ENCODE data around the gene LRRC25.
"Not testable (repeated sequence)": the region's sequence is repeated elsewhere in the genome, so short reads cannot be mapped to it uniquely, and the experiment has no call there.

Gene LRRC25

DNA sequence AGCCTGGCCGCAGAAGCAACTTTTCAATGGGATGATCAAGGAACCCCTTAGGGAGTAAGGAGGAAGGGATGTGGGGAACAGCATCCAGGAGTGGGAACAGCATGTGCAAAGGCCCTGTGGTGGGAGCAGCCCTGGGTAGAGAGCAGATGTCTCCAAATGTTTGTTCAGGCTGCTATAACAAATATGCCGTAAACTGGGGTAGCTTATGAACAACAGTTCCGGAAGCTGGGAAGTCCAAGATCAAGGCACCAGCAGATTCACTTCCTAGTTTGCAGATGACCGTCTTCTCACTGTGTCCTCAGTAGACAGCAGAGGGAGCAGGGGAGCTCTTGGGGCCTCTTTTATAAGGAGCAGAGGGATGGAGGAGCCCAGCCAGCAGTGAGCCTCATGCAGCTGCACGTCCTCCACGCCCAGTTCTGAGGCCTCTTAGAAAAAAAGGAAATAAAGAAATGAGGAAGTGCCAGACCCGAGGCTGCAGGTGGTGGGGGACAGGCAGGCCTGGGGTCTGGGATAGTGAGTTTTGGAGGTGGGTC lies 4.2 kb upstream of the LRRC25 start:
- DNase-seq = peak; percentile 73

DNA sequence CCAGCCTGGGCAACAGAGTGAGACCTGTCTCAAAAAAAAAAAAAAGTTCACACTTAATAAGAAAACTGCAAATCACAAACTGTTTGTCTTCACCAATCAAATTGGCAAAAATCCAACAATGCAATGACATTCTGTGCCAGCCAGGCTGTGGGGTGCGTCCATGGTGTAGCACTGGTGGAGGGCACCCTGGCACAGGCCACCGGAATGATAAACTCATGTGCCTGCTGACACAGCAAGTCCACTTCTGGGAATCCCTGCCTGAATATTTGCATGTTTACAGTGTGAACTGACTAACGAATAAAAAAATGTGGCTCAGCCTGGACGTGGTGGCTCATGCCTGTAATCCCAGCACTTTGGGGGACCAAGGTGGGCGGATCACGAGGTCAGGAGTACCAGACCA lies 1.6 kb upstream of the LRRC25 start:
- no peak for DNase-seq

DNA sequence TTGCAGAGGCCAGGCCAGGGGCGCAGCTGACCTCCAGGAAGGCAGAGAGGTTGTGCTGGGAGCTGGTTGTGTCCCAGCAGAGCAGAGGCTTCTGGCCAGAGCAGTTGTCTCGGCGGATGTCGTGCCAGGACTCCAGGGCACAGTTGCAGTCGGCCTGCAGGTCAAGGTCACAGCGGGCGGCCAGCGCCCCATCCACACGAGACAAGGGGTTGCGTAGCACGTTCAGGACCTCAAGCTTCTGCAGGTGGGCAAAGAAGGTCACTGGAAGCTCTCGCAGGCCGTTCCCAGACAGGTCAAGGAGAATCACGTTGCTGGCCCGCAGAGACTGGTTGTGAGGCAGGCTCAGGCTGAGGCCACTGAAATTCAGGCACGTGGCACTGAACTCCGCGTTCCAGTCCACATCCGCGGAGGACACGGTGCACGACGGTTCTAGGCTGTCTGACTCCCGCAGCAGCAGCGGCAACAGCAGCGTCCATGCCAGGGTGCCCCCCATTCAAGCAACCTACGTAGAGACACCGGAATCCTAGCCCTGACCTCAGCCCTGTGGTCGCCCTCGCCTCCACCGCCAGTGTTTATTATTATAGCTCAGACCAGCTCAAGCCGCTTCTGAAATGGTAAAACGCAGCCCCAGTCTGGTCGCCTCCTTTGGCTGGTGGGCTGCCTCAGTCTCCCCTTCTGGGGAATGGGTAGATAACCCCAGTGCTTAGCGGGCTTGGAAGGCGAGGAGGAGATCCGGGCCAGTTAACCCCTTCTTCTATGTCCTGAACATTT lies 766 bp downstream of the LRRC25 start:
- DNase-seq = no peak

DNA sequence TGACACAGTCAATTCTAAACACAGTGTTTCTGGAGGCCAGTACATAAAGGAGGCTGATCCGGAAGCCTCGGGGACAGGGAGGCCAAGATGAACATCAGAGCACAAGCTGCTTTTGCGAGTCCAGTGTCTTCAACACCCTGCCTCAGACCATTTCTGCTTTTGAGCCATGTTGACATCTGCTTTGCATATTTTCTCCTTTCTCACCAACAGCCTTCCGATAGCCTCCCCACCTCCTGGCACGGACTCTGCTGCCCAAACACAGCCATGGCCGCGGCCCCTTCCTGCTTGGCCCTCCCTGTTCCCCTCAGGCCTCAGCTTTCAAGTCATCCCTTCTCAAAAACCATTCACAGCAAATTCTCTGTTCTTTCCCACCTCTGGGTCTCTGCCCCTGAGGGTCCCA lies 3.6 kb downstream of the LRRC25 start:
- no peak for DNase-seq

DNA sequence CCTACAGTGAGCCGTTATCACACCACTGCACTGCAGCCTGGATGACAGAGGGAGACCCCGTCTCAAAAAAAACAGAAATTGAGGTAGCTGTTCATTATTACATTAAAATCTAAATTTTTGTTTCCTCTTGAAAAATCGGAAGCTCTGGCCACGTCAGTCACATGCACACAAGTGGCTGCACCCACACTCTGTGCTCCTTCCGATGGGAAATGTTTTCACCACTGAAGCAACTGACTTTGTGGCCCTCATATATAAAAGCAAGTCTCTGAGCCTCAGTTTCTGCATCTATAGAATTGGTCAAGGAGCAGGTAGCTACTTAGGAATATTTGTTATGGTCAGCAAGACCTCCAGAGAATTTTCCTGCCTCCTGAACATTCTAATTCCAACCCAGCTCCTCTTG lies 4.5 kb downstream of the LRRC25 start:
- no peak for DNase-seq

DNA sequence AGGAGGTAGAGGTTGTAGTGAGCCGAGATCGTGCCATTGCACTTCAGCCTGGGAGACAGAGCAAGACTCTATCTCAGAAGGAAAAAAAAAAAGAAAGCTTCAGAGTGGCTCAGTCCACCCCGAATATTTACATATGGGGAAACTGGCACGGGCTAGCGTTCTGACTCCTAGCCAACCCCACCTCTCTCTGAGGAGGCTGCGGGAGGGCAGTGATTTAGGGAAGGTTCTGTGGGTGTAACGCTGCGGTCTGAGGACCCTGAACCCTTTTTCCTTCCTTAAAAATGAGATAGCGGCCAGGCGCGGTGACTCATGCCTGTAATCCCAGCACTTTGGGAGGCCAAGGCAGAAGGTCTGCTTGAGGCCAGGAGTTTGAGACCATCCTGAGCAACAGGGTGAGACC lies 5.0 kb downstream of the LRRC25 start:
- no peak for DNase-seq

DNA sequence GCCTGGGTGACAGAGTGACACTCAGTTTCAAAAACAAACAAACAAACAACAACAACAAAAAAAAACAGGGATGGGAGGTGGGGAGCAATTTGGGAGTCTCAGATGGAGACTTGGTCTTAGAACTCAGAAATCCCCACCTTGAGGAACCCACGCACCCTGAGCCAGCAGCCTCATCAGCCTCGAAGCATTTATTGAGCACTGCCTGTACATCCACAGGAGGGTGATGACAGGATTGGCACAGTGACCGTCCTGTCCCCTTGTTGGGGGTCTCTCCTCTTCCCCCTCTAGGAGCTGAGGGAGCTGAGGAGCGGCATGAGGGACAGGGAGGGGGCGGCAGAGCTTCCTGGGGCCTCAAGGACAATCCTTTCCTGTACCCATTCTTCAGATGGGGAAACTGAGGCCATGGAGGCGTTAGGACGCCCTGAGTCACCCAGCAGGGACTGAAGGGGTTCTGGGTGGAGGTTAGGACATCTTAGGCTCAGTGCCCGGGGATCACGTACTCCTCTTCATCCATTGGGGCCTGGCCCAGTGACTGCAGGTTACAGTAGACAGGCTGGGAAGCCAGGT lies 5.8 kb downstream of the LRRC25 start:
- DNase-seq = no peak

DNA sequence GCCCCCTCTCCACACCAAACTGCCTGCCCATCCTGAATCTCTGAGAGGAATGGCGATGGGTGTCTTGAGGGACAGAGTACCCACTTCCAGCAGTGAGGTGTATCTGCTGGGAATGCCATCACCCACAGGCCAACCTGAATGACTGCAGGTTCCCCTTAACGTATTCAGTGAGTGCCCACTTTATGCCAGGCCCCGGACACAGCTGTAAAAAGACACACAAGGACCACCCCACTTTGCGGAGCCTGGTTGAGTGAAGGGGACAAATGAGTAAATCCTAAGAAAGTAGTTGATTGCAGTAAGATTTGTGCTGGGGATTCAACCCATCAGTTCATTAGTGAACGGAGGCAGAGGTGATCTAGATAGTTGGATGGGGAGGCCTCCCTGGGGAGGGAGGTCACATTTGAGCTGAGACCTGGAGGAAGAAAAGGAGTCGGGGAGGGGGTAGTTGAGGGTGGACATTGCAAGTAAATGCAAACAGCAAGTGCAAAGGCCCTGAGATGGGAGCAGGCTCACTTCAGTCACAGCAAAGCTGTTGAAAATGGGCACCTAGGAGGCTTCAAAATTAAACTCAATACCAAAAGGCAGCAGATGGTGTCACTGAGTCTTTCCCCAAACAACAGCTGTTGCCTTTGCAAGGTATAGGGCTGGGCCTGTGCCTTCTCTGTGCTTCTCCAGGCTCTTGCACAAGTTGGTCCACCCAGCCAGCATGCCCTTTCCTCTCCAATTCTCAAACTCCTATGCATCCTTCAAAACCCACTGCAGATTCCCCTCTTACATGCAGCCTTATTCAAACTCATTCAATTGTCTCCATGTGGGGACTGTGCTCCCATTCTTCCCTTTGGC lies 7.1 kb downstream of the LRRC25 start:
- DNase-seq = peak; percentile 91

DNA sequence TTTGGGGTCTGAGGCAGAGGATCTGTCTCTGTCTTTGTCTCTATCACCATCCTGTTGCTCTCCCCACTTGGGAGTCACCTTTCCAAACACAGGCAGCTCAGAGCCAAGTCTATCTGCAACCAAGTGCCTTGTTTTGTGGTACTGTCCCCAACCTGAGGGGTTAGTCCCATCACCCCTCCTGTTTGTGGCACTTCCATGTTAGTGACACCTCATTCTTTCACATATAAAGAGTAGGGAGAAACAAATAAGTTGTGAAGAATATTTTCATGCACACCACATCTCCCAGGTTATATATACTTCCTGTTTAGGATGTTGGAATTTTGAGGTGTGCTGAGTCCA lies 7.7 kb downstream of the LRRC25 start:
- no peak for DNase-seq

DNA sequence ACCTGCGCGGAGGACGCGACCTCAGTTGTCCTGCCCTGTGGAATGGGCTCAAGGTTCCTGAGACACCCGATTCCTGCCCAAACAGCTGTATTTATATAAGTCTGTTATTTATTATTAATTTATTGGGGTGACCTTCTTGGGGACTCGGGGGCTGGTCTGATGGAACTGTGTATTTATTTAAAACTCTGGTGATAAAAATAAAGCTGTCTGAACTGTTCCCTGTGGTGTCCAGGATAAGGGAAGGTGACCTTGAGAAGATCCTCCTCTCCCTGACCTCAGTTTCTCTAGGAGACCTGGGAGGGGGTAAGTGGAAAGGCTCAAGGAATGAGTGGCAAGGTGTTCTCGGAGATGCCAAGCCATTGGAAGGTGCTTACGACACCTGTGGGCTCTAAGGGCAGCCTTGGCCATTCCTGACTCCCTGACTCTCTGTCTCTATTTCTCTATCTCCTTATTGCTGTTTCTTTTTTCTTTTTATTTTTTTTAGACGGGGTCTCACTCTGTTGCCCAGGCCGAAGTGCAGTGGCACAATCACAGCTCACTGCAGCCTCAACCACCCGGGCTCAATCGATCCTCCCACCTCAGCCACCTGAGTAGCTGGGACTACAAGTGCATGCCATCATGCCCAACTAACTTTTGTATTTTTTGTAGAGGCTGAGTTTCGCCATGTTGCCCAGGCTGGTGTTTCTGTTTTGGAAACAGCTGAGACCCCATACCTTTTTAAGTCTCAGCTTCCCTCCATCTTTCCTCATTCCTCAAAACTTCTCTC lies 8.3 kb downstream of the LRRC25 start:
- no peak for DNase-seq

DNA sequence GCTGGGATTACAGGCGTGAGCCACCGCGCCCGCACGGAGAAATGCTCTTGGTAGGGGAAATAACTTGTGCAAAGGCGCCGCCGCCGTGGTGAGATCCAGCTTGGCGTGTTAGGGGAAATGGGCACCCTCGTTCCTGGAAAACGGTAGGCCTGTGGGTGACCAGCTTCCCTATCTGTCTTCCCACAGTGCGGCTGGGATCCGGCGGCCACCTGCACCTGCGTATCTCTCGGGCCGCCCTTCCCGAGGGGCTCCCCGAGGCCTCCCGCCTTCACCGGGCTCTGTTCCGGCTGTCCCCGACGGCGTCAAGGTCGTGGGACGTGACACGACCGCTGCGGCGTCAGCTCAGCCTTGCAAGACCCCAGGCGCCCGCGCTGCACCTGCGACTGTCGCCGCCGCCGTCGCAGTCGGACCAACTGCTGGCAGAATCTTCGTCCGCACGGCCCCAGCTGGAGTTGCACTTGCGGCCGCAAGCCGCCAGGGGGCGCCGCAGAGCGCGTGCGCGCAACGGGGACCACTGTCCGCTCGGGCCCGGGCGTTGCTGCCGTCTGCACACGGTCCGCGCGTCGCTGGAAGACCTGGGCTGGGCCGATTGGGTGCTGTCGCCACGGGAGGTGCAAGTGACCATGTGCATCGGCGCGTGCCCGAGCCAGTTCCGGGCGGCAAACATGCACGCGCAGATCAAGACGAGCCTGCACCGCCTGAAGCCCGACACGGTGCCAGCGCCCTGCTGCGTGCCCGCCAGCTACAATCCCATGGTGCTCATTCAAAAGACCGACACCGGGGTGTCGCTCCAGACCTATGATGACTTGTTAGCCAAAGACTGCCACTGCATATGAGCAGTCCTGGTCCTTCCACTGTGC lies 9.1 kb downstream of the LRRC25 start:
- peak; percentile 93 for DNase-seq

DNA sequence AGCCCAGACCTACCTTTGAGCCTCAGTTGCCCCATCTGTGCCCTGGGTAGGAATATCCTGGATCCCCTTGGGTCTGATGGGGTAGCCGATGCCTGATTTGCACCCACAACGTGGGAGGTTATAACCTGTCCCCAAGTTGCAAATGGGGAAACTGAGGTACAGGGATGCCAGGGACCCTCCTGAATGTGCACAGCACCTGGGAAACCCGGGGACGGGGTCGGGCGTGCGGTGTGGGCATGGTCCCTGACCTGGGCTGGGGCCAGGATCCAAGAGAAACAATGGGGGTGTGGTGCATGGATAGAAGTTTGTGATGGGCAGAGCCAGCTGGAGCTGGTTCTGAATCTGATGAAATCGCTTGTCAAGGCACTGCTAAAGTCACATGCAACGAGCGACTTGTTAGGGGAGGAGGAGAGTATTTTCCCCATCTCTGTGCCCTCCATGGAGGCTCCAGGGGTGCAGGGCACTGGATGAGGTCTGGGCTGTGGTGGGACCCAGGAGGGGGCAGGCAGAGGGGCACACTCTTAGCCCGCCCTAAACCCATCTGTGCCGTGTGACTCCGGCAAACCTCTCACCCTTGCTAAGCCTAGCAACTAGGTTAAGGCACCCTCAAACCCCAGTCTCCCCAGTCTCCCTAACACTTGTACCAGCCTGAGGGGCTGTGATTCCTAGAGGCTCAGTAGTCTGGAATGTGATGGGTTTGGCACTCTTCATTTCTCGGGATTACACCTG lies 10.7 kb downstream of the LRRC25 start:
- no peak for DNase-seq

DNA sequence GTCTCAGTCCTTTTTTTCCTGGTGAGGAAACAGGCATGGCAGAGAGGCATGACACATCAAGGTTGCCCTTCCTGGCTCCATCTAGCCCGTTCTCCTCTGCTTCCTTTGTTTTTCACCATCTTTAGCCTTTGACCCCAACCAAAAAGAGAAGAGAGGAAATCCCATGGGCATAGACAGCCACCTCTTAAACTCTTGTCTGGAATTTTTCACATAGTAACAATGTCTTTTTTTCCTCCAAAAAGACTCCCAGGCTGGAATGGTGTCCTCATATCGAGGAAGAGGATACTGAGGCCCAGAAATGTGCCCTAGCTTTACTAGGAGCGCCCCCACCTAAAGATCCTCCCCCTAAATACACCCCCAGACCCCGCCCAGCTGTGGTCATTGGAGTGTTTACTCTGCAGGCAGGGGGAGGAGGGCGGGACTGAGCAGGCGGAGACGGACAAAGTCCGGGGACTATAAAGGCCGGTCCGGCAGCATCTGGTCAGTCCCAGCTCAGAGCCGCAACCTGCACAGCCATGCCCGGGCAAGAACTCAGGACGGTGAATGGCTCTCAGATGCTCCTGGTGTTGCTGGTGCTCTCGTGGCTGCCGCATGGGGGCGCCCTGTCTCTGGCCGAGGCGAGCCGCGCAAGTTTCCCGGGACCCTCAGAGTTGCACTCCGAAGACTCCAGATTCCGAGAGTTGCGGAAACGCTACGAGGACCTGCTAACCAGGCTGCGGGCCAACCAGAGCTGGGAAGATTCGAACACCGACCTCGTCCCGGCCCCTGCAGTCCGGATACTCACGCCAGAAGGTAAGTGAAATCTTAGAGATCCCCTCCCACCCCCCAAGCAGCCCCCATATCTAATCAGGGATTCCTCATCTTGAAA lies 11.5 kb downstream of the LRRC25 start, which contains the start of gene GDF15:
TSS of gene GDF15 (plus strand) at position 484 of the 868 bp plus-strand sequence. CDS start at position 516, 32 bp downstream.
- peak; percentile 59 for DNase-seq

DNA sequence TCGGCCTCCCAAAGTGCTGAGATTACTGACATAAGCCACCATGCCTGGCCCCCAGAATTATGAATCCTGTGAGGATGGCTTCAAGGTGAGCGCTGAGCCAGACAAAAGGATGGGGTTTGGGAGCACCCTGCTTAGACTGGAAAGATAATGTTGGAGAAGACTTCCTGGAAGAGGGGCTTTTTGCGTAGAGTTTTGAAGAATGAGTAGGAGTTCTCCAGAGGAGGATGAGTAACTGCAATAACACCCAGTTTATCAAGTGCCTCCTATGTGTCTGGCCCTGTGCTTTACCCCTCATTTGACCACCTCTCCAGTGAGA lies 12.1 kb downstream of the LRRC25 start:
- no peak for DNase-seq

DNA sequence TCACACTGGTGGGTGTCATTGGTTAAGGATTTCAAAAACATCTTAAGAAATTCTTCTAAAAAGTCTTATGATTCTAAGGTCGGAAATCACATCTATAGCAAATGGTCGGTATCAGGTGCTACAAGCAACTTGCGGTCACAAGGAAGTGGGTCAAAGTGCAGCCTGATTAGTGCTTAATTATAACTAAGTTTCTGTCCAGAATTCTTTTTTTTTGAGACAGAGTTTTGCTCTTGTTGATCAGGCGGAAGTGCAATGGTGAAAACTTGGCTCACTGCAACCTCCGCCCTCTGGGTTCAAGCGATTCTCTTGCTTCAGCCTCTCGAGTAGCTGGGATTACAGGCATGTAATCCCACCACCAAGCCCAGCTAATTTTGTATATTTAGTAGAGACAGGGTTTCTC lies 12.6 kb downstream of the LRRC25 start:
- no peak for DNase-seq

DNA sequence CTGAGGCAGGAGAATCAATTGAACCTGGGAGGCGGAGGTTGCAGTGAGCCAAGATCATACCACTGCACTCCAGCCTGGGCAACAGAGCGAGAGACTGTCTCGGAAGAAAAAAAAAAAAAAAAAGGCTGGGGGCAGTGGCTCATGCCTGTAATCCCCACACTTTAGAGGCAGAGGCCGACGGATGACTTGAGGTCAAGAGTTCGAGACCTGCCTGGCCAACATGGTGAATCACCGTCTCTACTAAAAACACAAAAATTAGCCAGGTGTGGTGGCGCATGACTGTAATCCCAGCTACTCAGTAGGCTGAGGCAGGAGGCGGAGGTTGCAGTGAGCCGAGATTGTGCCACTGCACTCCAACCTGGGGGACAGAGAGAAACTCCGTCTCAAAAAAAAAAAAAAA lies 13.8 kb downstream of the LRRC25 start:
- DNase-seq = not testable (repeated sequence)

DNA sequence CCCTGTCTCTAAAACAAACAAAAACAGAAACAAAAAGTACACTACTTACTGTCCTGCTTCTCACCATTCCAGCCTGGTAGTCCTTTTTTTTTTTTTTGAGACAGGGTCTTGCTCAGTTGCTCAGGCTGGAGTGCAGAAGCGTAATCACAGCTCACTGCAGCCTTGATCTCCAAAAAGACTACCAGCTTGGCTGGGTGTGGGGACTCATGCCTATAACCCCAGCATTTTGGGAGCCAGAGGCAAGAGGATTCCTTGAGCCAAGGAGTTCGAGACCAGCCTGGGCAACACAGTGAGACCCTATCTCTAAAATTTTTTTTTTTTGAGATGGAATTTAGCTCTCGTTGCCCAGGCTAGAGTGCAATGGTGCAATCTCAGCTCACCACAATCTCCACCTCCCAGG lies 16.6 kb downstream of the LRRC25 start:
- DNase-seq = no peak

DNA sequence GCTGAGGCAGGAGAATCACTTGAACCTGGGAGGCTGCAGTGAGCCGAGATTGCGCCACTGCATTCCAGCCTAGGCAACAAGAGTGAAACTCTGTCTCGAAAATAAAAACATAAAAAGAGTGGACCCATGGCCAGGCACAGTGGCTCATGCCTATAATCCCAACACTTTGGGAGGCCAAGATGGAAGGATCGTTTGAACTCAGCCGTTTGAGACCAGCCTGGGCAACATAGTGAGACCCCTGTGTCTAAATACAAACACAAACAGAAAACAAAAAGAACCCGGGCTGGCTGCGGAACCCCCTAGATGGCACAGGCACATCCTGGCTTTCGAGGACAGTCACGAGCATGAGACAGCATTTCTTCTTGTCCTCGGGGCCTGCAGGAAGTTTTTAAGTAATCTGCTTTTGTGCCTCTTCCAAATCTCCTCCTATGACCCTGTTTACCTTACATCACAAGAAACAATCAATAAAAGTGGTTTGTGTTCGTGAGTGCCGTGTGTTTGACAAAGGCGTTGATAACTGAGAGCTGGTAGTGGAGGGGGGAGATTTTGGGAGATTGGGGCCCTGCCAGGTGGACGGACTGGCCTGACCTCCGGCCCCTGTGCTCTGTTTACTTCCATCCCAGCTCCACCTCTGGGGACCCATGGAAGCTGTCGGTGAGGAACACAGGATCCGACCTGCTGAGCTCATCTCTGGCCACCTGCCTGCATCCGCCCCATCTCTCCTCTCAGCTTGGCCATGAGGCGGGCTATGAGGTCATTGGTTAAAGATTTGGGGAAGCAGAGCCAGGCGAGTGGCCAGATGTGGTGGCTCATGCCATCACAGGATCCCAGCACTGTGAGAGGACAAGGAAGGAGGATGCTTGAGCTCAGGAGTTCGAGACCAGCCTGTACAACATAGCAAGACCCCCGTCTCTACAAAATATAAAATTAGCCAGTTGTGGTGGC lies 17.3 kb downstream of the LRRC25 start:
- DNase-seq = no peak

DNA sequence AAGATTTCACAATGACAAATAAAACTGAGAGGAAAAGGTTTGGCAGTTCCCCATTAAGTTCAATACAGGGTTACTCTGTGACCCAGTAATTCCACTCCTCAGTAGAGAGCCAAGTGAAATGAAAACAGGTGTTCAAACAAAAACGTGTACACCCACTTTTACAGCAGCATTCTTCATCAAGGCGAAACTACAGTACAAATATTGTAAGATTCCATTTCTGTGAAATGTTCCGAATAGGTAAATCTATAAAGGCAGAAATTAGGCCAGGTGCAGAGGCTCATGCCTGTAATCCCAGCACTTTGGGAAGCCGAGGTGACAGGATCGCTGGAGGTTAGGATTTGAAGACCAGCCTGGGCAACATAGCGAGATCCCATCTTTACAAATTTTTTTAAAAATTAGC lies 20.4 kb downstream of the LRRC25 start:
- no peak for DNase-seq
